Measurements from ENCODE around the gene PTDSS2. TPM values are rescaled to one million over a fixed set of nuclear protein-coding genes. Genes with fewer than 3 reads are reported as not detected.

Gene PTDSS2
- total RNA-seq, 1 donor from 2014 or later = 47.3 TPM

GRCh38 chr11:429931-430456 lies 20.1 kb upstream of the PTDSS2 start:
- TF ChIP-seq CTCF (IDR thresholded peaks at IDR 0.05; ENCODE audit: insufficient read depth, low read depth, low read length) = no peak
- no peak for TF ChIP-seq EZH2 (IDR thresholded peaks at IDR 0.05; ENCODE audit: insufficient read depth, low read length)
- H3K4me2 ChIP-seq (ENCODE audit: low read length) = no peak overlapping the region
- DNase-seq (ENCODE audit: low read depth) = no peak
- Mint-ChIP-seq H3K36me3 (ENCODE audit: low read depth, unreplicated experiment) (peaks cover 2% of the 10 kb centered on the region), H3K4me3 (ENCODE audit: unreplicated experiment) (no peak overlapping the region), H3K9me3 (ENCODE audit: unreplicated experiment) (no peaks in the 10 kb centered on the region), H3K4me1 (ENCODE audit: low read depth, unreplicated experiment) (no peaks in the 10 kb centered on the region), H3K27ac (ENCODE audit: unreplicated experiment) (no peak overlapping the region), H3K27me3 (ENCODE audit: low read depth, unreplicated experiment) (peaks cover 9% of the 10 kb centered on the region)
- H3K27me3 ChIP-seq (ENCODE audit: insufficient read depth, low read length) = peaks cover 7% of the 10 kb centered on the region
- FAIRE-seq = no peak
- H3K4me3 ChIP-seq (ENCODE audit: insufficient read depth, low read depth, low read length) = no peak overlapping the region
- H3K27ac ChIP-seq (ENCODE audit: low read depth, low read length) = no peak overlapping the region
- H3K4me1 ChIP-seq (ENCODE audit: insufficient read depth, low read length) = no peaks in the 10 kb centered on the region
- H4K20me1 ChIP-seq (ENCODE audit: insufficient read depth, low read length) = no peaks in the 10 kb centered on the region
- no peak overlapping the region for H2AFZ ChIP-seq (ENCODE audit: low read depth, low read length)
- H3K9ac ChIP-seq (ENCODE audit: low read length) = no peak overlapping the region
- H3K9me3 ChIP-seq (ENCODE audit: insufficient read depth, low read depth, low read length) = no peaks in the 10 kb centered on the region
- no peaks in the 10 kb centered on the region for H3K36me3 ChIP-seq (ENCODE audit: insufficient read depth, low read length)
- no peaks in the 10 kb centered on the region for H3K79me2 ChIP-seq (ENCODE audit: insufficient read depth, low read length)

DNA sequence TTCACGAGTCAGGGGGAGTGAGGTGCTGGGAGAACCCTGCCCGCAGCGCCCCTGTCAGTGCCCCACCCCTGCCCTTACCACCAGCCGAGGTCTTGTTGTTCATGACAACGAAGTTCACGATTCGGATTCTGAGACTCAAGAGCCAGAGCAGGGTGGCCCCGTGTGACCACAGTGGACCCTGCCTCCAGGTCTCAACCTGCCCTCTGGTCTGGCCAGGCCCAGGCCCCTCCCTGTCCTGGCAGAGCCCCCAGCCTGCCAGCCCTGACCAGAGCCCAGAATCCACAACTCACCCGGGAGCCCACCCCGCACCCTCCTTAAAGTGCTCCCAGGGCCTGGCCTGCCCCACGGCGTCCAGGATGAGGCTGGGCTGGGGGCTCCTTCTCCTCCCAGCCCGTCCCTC lies 18.2 kb upstream of the PTDSS2 start:
- H3K36me3 ChIP-seq (ENCODE audit: insufficient read depth, low read length) = no peaks in the 10 kb centered on the region
- no peak overlapping the region for H2AFZ ChIP-seq (ENCODE audit: low read depth, low read length)
- no peak for FAIRE-seq
- H3K9ac ChIP-seq (ENCODE audit: low read length) = no peak overlapping the region
- H3K9me3 Mint-ChIP-seq (ENCODE audit: unreplicated experiment) = peaks cover 2% of the 10 kb centered on the region
- H3K4me3 ChIP-seq (ENCODE audit: insufficient read depth, low read depth, low read length) = no peak overlapping the region
- H3K4me2 ChIP-seq (ENCODE audit: low read length) = no peak overlapping the region
- H3K4me1 ChIP-seq (ENCODE audit: insufficient read depth, low read length) = no peaks in the 10 kb centered on the region
- H3K27me3 Mint-ChIP-seq (ENCODE audit: low read depth, unreplicated experiment) = peaks cover 6% of the 10 kb centered on the region
- no peaks in the 10 kb centered on the region for H3K4me1 Mint-ChIP-seq (ENCODE audit: low read depth, unreplicated experiment)
- peaks cover 3% of the 10 kb centered on the region for H3K36me3 Mint-ChIP-seq (ENCODE audit: low read depth, unreplicated experiment)
- H3K4me3 Mint-ChIP-seq (ENCODE audit: unreplicated experiment) = no peak overlapping the region
- H4K20me1 ChIP-seq (ENCODE audit: insufficient read depth, low read length) = no peaks in the 10 kb centered on the region
- H3K9me3 ChIP-seq (ENCODE audit: insufficient read depth, low read depth, low read length) = no peaks in the 10 kb centered on the region
- H3K27ac ChIP-seq (ENCODE audit: low read depth, low read length) = no peak overlapping the region
- no peaks in the 10 kb centered on the region for H3K79me2 ChIP-seq (ENCODE audit: insufficient read depth, low read length)
- DNase-seq (ENCODE audit: low read depth) = no peak
- no peak overlapping the region for H3K27ac Mint-ChIP-seq (ENCODE audit: unreplicated experiment)
- TF ChIP-seq CTCF (IDR thresholded peaks at IDR 0.05; ENCODE audit: insufficient read depth, low read depth, low read length) = no peak
- no peaks in the 10 kb centered on the region for H3K27me3 ChIP-seq (ENCODE audit: insufficient read depth, low read length)

- Mint-ChIP-seq H3K27me3 (ENCODE audit: low read depth, unreplicated experiment) (peaks cover 4% of the 10 kb centered on the region), H3K36me3 (ENCODE audit: low read depth, unreplicated experiment) (peaks cover 6% of the 10 kb centered on the region), H3K27ac (ENCODE audit: unreplicated experiment) (no peak overlapping the region), H3K4me3 (ENCODE audit: unreplicated experiment) (no peak overlapping the region), H3K4me1 (ENCODE audit: low read depth, unreplicated experiment) (no peaks in the 10 kb centered on the region), H3K9me3 (ENCODE audit: unreplicated experiment) (peaks cover 2% of the 10 kb centered on the region)
- H2AFZ ChIP-seq (ENCODE audit: low read depth, low read length) = no peak overlapping the region
- no peak for TF ChIP-seq CTCF (IDR thresholded peaks at IDR 0.05; ENCODE audit: insufficient read depth, low read depth, low read length)
- no peak for TF ChIP-seq EZH2 (IDR thresholded peaks at IDR 0.05; ENCODE audit: insufficient read depth, low read length)
- no peak overlapping the region for H3K9ac ChIP-seq (ENCODE audit: low read length)
- no peaks in the 10 kb centered on the region for H3K27me3 ChIP-seq (ENCODE audit: insufficient read depth, low read length)
- H3K9me3 ChIP-seq (ENCODE audit: insufficient read depth, low read depth, low read length) = peaks cover 4% of the 10 kb centered on the region
- H3K27ac ChIP-seq (ENCODE audit: low read depth, low read length) = no peak overlapping the region
- no peak overlapping the region for H3K4me2 ChIP-seq (ENCODE audit: low read length)
- H3K36me3 ChIP-seq (ENCODE audit: insufficient read depth, low read length) = no peaks in the 10 kb centered on the region
- no peaks in the 10 kb centered on the region for H4K20me1 ChIP-seq (ENCODE audit: insufficient read depth, low read length)
- no peaks in the 10 kb centered on the region for H3K4me1 ChIP-seq (ENCODE audit: insufficient read depth, low read length)
- FAIRE-seq (no peak), DNase-seq (ENCODE audit: low read depth) (no peak)
- H3K79me2 ChIP-seq (ENCODE audit: insufficient read depth, low read length) = no peaks in the 10 kb centered on the region
- H3K4me3 ChIP-seq (ENCODE audit: insufficient read depth, low read depth, low read length) = no peak overlapping the region
Measured at GRCh38 chr11:432501-433100, 17.5 kb upstream of the PTDSS2 start.

Measured in astrocyte (in vitro differentiated cells and primary cell).